RPMI7951 (cell line): Measurements from ENCODE around the gene SPOP. TPM values are rescaled to one million over a fixed set of nuclear protein-coding genes. Genes with fewer than 3 reads are reported as not detected.
"Not testable (repeated sequence)": the region's sequence is repeated elsewhere in the genome, so short reads cannot be mapped to it uniquely, and the experiment has no call there.

Experiments
- DNase-seq: peaks from one replicate; pipeline ENCODE4 v3.0.0-alpha.2; 2012; ENCODE audit warnings: low read depth
- total RNA-seq: library from RNA; depleted of rRNA; stranded (reverse); fragments of >200 nt; shearing (Covaris generic); gene quantifications from 2 replicates; pipeline ENCODE4 v1.2.3, GENCODE V29; 2014

Gene SPOP
- total RNA-seq, 1 experiment from 2014 or later = 32.1 TPM

- DNase-seq = no peak
Measured at GRCh38 chr17:49572806-49573420, 105.0 kb downstream of the SPOP start.

GRCh38 chr17:49572226-49572625 lies 105.7 kb downstream of the SPOP start:
- no peak for DNase-seq

GRCh38 chr17:49571764-49572163 lies 106.1 kb downstream of the SPOP start:
- no peak for DNase-seq

- DNase-seq = no peak
Measured at GRCh38 chr17:49571283-49571682, 106.6 kb downstream of the SPOP start.

- DNase-seq = no peak
Measured at GRCh38 chr17:49570540-49571242, 107.2 kb downstream of the SPOP start.

GRCh38 chr17:49568695-49569047 lies 109.2 kb downstream of the SPOP start:
- DNase-seq = not testable (repeated sequence)

GRCh38 chr17:49567871-49568694 lies 109.8 kb downstream of the SPOP start:
- DNase-seq = peak; percentile 78

- DNase-seq = no peak
Measured at GRCh38 chr17:49567104-49567521, 110.8 kb downstream of the SPOP start.

- DNase-seq = no peak
Measured at GRCh38 chr17:49566668-49567071, 111.2 kb downstream of the SPOP start.

- DNase-seq = no peak
Measured at GRCh38 chr17:49565948-49566491, 111.9 kb downstream of the SPOP start.

GRCh38 chr17:49564638-49565037 lies 113.3 kb downstream of the SPOP start:
- DNase-seq = no peak

- DNase-seq = peak; percentile 36
Measured at GRCh38 chr17:49557312-49558024, 120.4 kb downstream of the SPOP start.

GRCh38 chr17:49556223-49556943 lies 121.5 kb downstream of the SPOP start:
- peak; percentile 48 for DNase-seq

GRCh38 chr17:49555495-49556222 lies 122.2 kb downstream of the SPOP start:
- no peak for DNase-seq

GRCh38 chr17:49554694-49555494 lies 123.0 kb downstream of the SPOP start:
- DNase-seq = no peak

GRCh38 chr17:49553676-49554335 lies 124.1 kb downstream of the SPOP start:
- DNase-seq = no peak

- peak; percentile 19 for DNase-seq
Measured at GRCh38 chr17:49552070-49552751, 125.7 kb downstream of the SPOP start.
